Neural cell (in vitro differentiated cells): ENCODE results near the gene ABHD12B.

Experiments used
- CTCF ChIP-seq: fragments of 450-650 bp; IDR thresholded peaks from 2 replicates; pipeline ENCODE4 v1.5.1; 2014; ENCODE audit warnings: antibody characterized with exemption, mild to moderate bottlenecking, moderate library complexity; ENCODE audit not compliant: poor library complexity, severe bottlenecking
- EP300 ChIP-seq: fragments of 450-650 bp; conservative IDR thresholded peaks from 2 replicates; pipeline ENCODE4 v1.6.1; 2014; ENCODE audit warnings: antibody characterized with exemption, mild to moderate bottlenecking, moderate library complexity; ENCODE audit not compliant: poor library complexity, severe bottlenecking
- EZH2 ChIP-seq: fragments of 200-600, 300-800 bp; shearing (Covaris generic), sonication (generic); IDR thresholded peaks from 2 replicates; pipeline ENCODE4 v1.6.1; 2014; ENCODE audit warnings: antibody characterized with exemption, low read length, borderline replicate concordance, mild to moderate bottlenecking; ENCODE audit not compliant: insufficient read depth, poor library complexity, severe bottlenecking
- MXI1 ChIP-seq: fragments of 450-650 bp; conservative IDR thresholded peaks from 2 replicates; pipeline ENCODE4 v1.6.1; 2014; ENCODE audit warnings: antibody characterized with exemption, mild to moderate bottlenecking; ENCODE audit not compliant: poor library complexity, severe bottlenecking
- POLR2AphosphoS5 ChIP-seq: IDR thresholded peaks from 2 replicates; pipeline ENCODE4 v1.6.1; 2012
- RAD21 ChIP-seq: fragments of 450-650 bp; conservative IDR thresholded peaks from 2 replicates; pipeline ENCODE4 v1.6.1; 2014; ENCODE audit warnings: antibody characterized with exemption, mild to moderate bottlenecking, moderate library complexity
- REST ChIP-seq: IDR thresholded peaks from 2 replicates; pipeline ENCODE4 v1.6.1; 2012; ENCODE audit warnings: borderline replicate concordance
- SMC3 ChIP-seq: fragments of 450-650 bp; conservative IDR thresholded peaks from 2 replicates; pipeline ENCODE4 v1.6.1; 2014; ENCODE audit warnings: antibody characterized with exemption, mild to moderate bottlenecking, moderate library complexity; ENCODE audit not compliant: poor library complexity
- TAF1 ChIP-seq: IDR thresholded peaks from 2 replicates; pipeline ENCODE4 v1.6.1; 2012; ENCODE audit warnings: low read depth

GRCh38 chr14:50936016-50936340 lies 64.1 kb downstream of the ABHD12B start:
- no peak for TF ChIP-seq CTCF
- no peak for TF ChIP-seq POLR2AphosphoS5
- no peak for TF ChIP-seq RAD21
- no peak for TF ChIP-seq SMC3
- no peak for TF ChIP-seq TAF1
- no peak for TF ChIP-seq EP300
- no peak for TF ChIP-seq REST
- no peak for TF ChIP-seq MXI1
- no peak for TF ChIP-seq EZH2
